HepG2 (cell line): ENCODE data around the gene IL17C. TPM values are rescaled to one million over a fixed set of nuclear protein-coding genes. Genes with fewer than 3 reads are reported as not detected.
A peak's percentile ranks its signal among the peaks of the same experiment; 100 is the strongest.

Source experiments
- AHDC1 ChIP-seq: sonication (generic); formaldehyde crosslinking; IDR thresholded peaks from 2 replicates; pipeline ENCODE4 v1.5.1; 2020; ENCODE audit warnings: mild to moderate bottlenecking, missing genetic modification reagents, borderline replicate concordance
- CEBPZ ChIP-seq: IDR thresholded peaks from 2 replicates; pipeline ENCODE4 v1.6.1; 2012; ENCODE audit warnings: low read length, improper control_type of control experiment
- GTF2F1 ChIP-seq: fragments of 150-350 bp; IDR thresholded peaks from 2 replicates; pipeline ENCODE4 v1.6.1; 2014; ENCODE audit warnings: low read length
- HOXA7 ChIP-seq: sonication (generic); formaldehyde crosslinking; IDR thresholded peaks from 2 replicates; pipeline ENCODE4 v1.8.1; 2022; ENCODE audit warnings: mild to moderate bottlenecking, missing genetic modification reagents, moderate library complexity
- PREB ChIP-seq: sonication (generic); formaldehyde crosslinking; IDR thresholded peaks from 2 replicates; pipeline ENCODE4 v1.4.0; 2020; ENCODE audit warnings: missing genetic modification reagents
- UBTF ChIP-seq: sonication (generic); formaldehyde crosslinking; IDR thresholded peaks from 2 replicates; pipeline ENCODE4 v1.4.0; 2020; ENCODE audit warnings: mild to moderate bottlenecking, missing genetic modification reagents
- ZNF235 ChIP-seq: sonication (generic); formaldehyde crosslinking; IDR thresholded peaks from 2 replicates; pipeline ENCODE4 v1.8.1; 2023; ENCODE audit warnings: mild to moderate bottlenecking, missing genetic modification reagents, borderline replicate concordance
- ZNF34 ChIP-seq: sonication (generic); formaldehyde crosslinking; IDR thresholded peaks from 2 replicates; pipeline ENCODE4 v1.4.0; 2020; ENCODE audit warnings: mild to moderate bottlenecking, missing genetic modification reagents, borderline replicate concordance
- ZNF614 ChIP-seq: IDR thresholded peaks from 2 replicates; pipeline ENCODE4 v1.6.1; 2018; ENCODE audit warnings: missing biosample characterization, missing genetic modification reagents, inconsistent platforms, borderline replicate concordance
- ZNF691 ChIP-seq: sonication (generic); formaldehyde crosslinking; IDR thresholded peaks from 2 replicates; pipeline ENCODE4 v1.4.0; 2020; ENCODE audit warnings: missing genetic modification reagents, low read depth, mild to moderate bottlenecking, borderline replicate concordance
- ZSCAN22 ChIP-seq: sonication (generic); formaldehyde crosslinking; IDR thresholded peaks from 2 replicates; pipeline ENCODE4 v1.4.0; 2020; ENCODE audit warnings: mild to moderate bottlenecking, missing genetic modification reagents
- ZSCAN25 ChIP-seq: sonication (generic); formaldehyde crosslinking; IDR thresholded peaks from 2 replicates; pipeline ENCODE4 v1.8.0; 2022; ENCODE audit warnings: mild to moderate bottlenecking, missing genetic modification reagents
- polyA plus RNA-seq, 8 experiments: library from polyadenylated mRNA; depleted of rRNA in 3 of 8; stranded (reverse) in 7 of 8; unstranded in 1 of 8; fragments of >200 nt; fragmentation: Illumina TruSeq in 4 of 8; extraction: Trizol in 4 of 8; gene quantifications; 2 replicates each; pipeline versions ENCODE4 v1.2.1 to v1.2.3, GENCODE V29; 2011 to 2016; ENCODE audit warnings: low read depth in 4 of 8, missing spikeins in 1 of 8, mixed read lengths in 1 of 8; ENCODE audit not compliant: insufficient read depth in 1 of 8
- total RNA-seq, 5 experiments: library from RNA; depleted of rRNA; stranded (reverse); fragments of >200 nt; fragmentation: Illumina TruSeq; extraction: Trizol; gene quantifications; 2 replicates each; pipeline ENCODE4 v1.2.3, GENCODE V29; 2016; ENCODE audit warnings: low read depth in 1 of 5

Gene IL17C
- total and polyA plus RNA-seq, 2 of the 13 experiments (the other 11 are each of a cell fraction or from before 2014, with no cell fraction given), result not detected

- TF ChIP-seq ZNF691 (CRISPR knock-in tag) (peak; percentile 60; the same call in 1 of the 2 replicates), UBTF (CRISPR knock-in tag) (peak; percentile 85), ZSCAN25 (CRISPR knock-in tag) (peak; percentile 38), ZNF235 (CRISPR knock-in tag) (peak; percentile 63; the same call in 1 of the 2 replicates), PREB (CRISPR knock-in tag) (no peak), ZNF34 (peak; percentile 91; the same call in 1 of the 2 replicates), ZSCAN22 (CRISPR knock-in tag) (0 out of 2 replicates have a peak, but pooled peaks have one; percentile 32), ZNF614 (0 out of 2 replicates have a peak, but pooled peaks have one; percentile 41), AHDC1 (CRISPR knock-in tag) (no peak), GTF2F1 (no peak), CEBPZ (no peak), HOXA7 (CRISPR knock-in tag) (no peak)
Measured at GRCh38 chr16:88662843-88663606, 24.7 kb downstream of the IL17C start, which contains the start of gene MVD (continued).
